Measurements from ENCODE around the gene TLR6. TPM values are rescaled to one million over a fixed set of nuclear protein-coding genes. Genes with fewer than 3 reads are reported as not detected.

The TLR6 gene
- total and polyA plus RNA-seq, 4 donors: 0.26 to 2.1 (median 1.3) TPM

DNA sequence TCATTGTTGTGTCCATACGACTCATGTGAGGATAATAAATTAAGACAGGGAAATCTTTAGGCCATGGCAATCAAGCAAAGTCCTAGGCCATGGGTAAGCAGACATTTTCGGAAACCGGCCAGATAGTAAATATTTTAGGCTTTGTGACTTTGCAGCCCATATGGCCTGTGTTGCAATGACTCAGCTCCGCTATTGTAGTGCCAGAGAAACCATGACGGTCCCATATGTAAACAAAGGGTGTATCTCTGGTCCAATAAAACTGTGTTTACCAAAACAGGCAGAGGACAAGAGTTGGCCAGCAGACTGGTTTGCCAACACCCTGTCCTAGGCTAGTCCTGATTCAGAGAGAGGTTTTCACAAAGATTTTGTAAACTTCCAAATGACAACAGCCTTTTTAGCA, 16.0 kb upstream of the TLR6 start:
- Histone ChIP-seq H3K27me3 (ENCODE audit: control insufficient read depth in 4 of 4, insufficient read depth in 4 of 4, low read length in 3 of 4) (no peaks in the 10 kb centered on the region), H3K9me3 (ENCODE audit: control insufficient read depth in 4 of 4, low read length in 3 of 4) (no peaks in the 10 kb centered on the region), H3K27ac (ENCODE audit: low read depth in 1 of 2, low read length in 2 of 2) (peak overlapping the region; percentile 77 to 84), H3K4me1 (ENCODE audit: control insufficient read depth in 4 of 4, insufficient read depth in 4 of 4, low read length in 3 of 4) (peaks cover 7 to 59% (median 36%) of the 10 kb centered on the region in 4 donors), H3K4me3 (ENCODE audit: low read depth in 1 of 3, low read length in 3 of 3) (no peak overlapping the region), H3K36me3 (ENCODE audit: control insufficient read depth in 4 of 4, insufficient read depth in 3 of 4, low read depth in 1 of 4, low read length in 3 of 4) (peaks cover 0 to 12% (median 2%) of the 10 kb centered on the region in 4 donors), H3K9ac (ENCODE audit: low read depth in 1 of 2, low read length in 2 of 2) (peak overlapping the region in 1 of 2 donors; percentile 14)
- WGBS: 29% methylated on average over 5 of the region's 5 CpGs
- no peak for DNase-seq (ENCODE audit: low spot score)
- TF ChIP-seq FOXA2 (IDR thresholded peaks at IDR 0.05) (peak; percentile 100), NR2F2 (IDR thresholded peaks at IDR 0.05) (no peak), HNF4G (IDR thresholded peaks at IDR 0.05) (peak; percentile 49), HNF4A (conservative IDR thresholded peaks at IDR 0.05) (peak; percentile 76 to 88), SP1 (IDR thresholded peaks at IDR 0.05) (peak; percentile 85), EGR1 (IDR thresholded peaks at IDR 0.05; ENCODE audit: low read depth in 2 of 2) (peak in 1 of 2 donors; percentile 53), RAD21 (IDR thresholded peaks at IDR 0.05) (peak; percentile 37 to 41), GABPA (IDR thresholded peaks at IDR 0.05 in 1 of 2, conservative IDR thresholded peaks at IDR 0.05 in 1 of 2) (no peak), RXRA (IDR thresholded peaks at IDR 0.05) (peak; percentile 76 to 91), FOXA1 (IDR thresholded peaks at IDR 0.05) (peak; percentile 100), JUND (IDR thresholded peaks at IDR 0.05) (peak; percentile 52 to 95), TAF1 (conservative IDR thresholded peaks at IDR 0.05) (no peak), YY1 (IDR thresholded peaks at IDR 0.05) (peak; percentile 96)
- TF ChIP-seq, protein P1, sequence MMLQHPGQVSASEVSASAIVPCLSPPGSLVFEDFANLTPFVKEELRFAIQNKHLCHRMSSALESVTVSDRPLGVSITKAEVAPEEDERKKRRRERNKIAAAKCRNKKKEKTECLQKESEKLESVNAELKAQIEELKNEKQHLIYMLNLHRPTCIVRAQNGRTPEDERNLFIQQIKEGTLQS (IDR thresholded peaks at IDR 0.05): no peak
- TF ChIP-seq, protein P2, sequence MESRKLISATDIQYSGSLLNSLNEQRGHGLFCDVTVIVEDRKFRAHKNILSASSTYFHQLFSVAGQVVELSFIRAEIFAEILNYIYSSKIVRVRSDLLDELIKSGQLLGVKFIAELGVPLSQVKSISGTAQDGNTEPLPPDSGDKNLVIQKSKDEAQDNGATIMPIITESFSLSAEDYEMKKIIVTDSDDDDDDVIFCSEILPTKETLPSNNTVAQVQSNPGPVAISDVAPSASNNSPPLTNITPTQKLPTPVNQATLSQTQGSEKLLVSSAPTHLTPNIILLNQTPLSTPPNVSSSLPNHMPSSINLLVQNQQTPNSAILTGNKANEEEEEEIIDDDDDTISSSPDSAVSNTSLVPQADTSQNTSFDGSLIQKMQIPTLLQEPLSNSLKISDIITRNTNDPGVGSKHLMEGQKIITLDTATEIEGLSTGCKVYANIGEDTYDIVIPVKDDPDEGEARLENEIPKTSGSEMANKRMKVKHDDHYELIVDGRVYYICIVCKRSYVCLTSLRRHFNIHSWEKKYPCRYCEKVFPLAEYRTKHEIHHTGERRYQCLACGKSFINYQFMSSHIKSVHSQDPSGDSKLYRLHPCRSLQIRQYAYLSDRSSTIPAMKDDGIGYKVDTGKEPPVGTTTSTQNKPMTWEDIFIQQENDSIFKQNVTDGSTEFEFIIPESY (IDR thresholded peaks at IDR 0.05): peak; percentile 89
- TF ChIP-seq, protein P3, sequence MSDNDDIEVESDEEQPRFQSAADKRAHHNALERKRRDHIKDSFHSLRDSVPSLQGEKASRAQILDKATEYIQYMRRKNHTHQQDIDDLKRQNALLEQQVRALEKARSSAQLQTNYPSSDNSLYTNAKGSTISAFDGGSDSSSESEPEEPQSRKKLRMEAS (IDR thresholded peaks at IDR 0.05): peak; percentile 77
- TF ChIP-seq, protein P4, sequence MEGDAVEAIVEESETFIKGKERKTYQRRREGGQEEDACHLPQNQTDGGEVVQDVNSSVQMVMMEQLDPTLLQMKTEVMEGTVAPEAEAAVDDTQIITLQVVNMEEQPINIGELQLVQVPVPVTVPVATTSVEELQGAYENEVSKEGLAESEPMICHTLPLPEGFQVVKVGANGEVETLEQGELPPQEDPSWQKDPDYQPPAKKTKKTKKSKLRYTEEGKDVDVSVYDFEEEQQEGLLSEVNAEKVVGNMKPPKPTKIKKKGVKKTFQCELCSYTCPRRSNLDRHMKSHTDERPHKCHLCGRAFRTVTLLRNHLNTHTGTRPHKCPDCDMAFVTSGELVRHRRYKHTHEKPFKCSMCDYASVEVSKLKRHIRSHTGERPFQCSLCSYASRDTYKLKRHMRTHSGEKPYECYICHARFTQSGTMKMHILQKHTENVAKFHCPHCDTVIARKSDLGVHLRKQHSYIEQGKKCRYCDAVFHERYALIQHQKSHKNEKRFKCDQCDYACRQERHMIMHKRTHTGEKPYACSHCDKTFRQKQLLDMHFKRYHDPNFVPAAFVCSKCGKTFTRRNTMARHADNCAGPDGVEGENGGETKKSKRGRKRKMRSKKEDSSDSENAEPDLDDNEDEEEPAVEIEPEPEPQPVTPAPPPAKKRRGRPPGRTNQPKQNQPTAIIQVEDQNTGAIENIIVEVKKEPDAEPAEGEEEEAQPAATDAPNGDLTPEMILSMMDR (IDR thresholded peaks at IDR 0.05; ENCODE audit: low read depth, low read length, missing input control): no peak
- TF ChIP-seq, protein P5, sequence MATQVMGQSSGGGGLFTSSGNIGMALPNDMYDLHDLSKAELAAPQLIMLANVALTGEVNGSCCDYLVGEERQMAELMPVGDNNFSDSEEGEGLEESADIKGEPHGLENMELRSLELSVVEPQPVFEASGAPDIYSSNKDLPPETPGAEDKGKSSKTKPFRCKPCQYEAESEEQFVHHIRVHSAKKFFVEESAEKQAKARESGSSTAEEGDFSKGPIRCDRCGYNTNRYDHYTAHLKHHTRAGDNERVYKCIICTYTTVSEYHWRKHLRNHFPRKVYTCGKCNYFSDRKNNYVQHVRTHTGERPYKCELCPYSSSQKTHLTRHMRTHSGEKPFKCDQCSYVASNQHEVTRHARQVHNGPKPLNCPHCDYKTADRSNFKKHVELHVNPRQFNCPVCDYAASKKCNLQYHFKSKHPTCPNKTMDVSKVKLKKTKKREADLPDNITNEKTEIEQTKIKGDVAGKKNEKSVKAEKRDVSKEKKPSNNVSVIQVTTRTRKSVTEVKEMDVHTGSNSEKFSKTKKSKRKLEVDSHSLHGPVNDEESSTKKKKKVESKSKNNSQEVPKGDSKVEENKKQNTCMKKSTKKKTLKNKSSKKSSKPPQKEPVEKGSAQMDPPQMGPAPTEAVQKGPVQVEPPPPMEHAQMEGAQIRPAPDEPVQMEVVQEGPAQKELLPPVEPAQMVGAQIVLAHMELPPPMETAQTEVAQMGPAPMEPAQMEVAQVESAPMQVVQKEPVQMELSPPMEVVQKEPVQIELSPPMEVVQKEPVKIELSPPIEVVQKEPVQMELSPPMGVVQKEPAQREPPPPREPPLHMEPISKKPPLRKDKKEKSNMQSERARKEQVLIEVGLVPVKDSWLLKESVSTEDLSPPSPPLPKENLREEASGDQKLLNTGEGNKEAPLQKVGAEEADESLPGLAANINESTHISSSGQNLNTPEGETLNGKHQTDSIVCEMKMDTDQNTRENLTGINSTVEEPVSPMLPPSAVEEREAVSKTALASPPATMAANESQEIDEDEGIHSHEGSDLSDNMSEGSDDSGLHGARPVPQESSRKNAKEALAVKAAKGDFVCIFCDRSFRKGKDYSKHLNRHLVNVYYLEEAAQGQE (IDR thresholded peaks at IDR 0.05): peak; percentile 71
